ENCODE measurements around the gene ARFGEF2. TPM values are rescaled to one million over a fixed set of nuclear protein-coding genes. Genes with fewer than 3 reads are reported as not detected.

The ARFGEF2 gene
- total and polyA plus RNA-seq, 7 donors = 7.8 to 36.1 (median 22.8) TPM

DNA sequence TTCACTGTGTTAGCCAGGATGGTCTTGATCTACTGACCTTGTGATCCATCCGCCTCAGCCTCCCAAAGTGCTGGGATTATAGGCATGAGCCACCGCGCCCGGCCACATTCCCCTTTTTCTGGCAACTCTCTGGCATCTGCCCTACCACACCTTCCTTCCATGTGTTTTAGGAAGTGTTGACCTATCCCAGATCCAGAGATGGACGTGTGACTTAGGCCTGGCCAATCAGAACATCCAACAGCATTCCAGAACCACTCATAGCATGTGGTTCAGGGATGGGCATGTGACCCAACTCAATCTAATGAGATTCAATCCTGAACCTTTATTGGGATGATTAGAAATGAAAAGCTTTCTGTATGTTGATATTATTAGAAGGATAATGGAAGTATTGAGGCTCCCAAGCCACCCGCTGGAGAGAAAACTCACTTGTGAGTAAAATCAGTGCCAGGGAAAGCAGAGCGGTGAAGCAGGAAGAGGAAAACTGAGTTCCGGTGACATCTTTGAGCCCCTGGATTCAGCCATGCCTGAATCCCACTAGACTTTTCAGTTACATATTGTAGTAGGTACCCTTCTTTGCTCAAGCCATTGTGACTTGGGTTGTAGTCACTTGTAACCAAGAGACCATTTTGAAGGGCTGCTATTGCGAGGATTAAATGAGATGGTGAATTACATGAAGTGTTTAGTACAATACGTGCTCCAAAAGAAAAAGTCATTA is 42.8 kb upstream of the ARFGEF2 start:
- TF ChIP-seq, protein P1, sequence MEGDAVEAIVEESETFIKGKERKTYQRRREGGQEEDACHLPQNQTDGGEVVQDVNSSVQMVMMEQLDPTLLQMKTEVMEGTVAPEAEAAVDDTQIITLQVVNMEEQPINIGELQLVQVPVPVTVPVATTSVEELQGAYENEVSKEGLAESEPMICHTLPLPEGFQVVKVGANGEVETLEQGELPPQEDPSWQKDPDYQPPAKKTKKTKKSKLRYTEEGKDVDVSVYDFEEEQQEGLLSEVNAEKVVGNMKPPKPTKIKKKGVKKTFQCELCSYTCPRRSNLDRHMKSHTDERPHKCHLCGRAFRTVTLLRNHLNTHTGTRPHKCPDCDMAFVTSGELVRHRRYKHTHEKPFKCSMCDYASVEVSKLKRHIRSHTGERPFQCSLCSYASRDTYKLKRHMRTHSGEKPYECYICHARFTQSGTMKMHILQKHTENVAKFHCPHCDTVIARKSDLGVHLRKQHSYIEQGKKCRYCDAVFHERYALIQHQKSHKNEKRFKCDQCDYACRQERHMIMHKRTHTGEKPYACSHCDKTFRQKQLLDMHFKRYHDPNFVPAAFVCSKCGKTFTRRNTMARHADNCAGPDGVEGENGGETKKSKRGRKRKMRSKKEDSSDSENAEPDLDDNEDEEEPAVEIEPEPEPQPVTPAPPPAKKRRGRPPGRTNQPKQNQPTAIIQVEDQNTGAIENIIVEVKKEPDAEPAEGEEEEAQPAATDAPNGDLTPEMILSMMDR (IDR thresholded peaks at IDR 0.05) = no peak
- no peak overlapping the region for H3K4me3 ChIP-seq
- H3K4me1 ChIP-seq = no peaks in the 10 kb centered on the region
- no peaks in the 10 kb centered on the region for H3K36me3 ChIP-seq (ENCODE audit: insufficient read depth in 1 of 2, low read depth in 1 of 2)
- no peak for DNase-seq
- no peak for ATAC-seq
- H3K27ac ChIP-seq = no peak overlapping the region
- H3K27me3 ChIP-seq (ENCODE audit: insufficient read depth in 3 of 3, low read length in 2 of 3) = no peaks in the 10 kb centered on the region
- 90 to 95% (median 95%) methylated on average over 10 of the region's 10 CpGs for WGBS, 3 donors
- no peaks in the 10 kb centered on the region for H3K9me3 ChIP-seq
- intact Hi-C loops (cut with DNase I) = no loop called here

DNA sequence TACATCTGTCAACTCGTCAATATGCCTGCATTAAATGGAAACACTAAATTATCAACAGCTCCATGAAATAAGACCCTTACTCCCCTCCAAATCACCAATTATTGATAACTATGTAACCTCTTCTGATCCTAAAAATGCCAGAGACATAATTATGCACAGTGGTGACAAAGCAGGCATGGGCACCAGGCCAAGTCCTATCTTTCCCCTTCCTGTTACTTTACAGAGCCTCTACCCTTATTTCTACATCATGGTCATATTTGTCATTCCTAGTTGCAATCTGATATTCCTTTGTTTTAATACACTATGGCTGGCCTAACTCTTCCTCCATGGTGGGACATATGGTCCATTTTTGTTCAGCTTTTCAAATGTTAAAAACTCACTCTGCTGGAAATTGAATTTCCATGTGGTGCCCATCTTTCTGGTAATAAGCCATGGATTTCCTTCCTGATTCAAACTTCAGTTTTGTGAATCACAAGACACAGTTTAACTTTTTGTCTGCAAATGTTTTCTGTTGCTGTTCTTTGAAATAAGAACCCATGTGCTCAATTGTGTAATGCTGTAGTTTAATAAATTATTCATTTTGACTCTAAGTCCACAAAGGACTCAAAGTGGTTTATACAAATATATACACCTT is 41.8 kb upstream of the ARFGEF2 start:
- Histone ChIP-seq H3K9me3 (no peaks in the 10 kb centered on the region), H3K4me3 (no peak overlapping the region), H3K4me1 (no peaks in the 10 kb centered on the region), H3K27me3 (ENCODE audit: insufficient read depth in 3 of 3, low read length in 2 of 3) (no peaks in the 10 kb centered on the region), H3K27ac (no peak overlapping the region), H3K36me3 (ENCODE audit: insufficient read depth in 1 of 2, low read depth in 1 of 2) (no peaks in the 10 kb centered on the region)
- DNase-seq = no peak
- intact Hi-C loops (cut with DNase I) = no loop called here
- WGBS, 3 donors = 79 to 94% (median 88%) methylated on average over 1 of the region's 1 CpG
- TF ChIP-seq, protein P1 (IDR thresholded peaks at IDR 0.05) = no peak
- no peak for ATAC-seq

DNA sequence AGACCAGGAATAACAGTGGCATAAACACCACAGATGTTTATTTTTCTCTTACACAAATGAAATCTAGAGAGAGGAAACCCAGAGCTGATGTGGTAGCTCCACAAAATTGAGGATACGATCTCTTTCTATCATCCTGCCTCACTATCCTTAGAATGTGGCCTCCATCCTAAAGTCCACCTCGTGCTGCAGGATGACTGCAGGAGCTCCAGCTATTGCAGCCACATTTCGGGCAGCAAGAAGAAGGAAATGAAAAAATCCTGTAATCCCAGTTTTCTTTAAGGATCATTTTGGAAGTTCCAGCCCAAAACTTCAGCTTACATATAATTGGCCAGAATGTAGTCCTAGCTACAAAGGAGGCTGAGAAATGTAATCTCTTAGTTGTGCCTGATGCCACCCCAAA is 41.2 kb upstream of the ARFGEF2 start:
- intact Hi-C loops (cut with DNase I) = no loop called here
- H3K27me3 ChIP-seq (ENCODE audit: insufficient read depth in 3 of 3, low read length in 2 of 3) = no peaks in the 10 kb centered on the region
- DNase-seq (no peak), ATAC-seq (no peak)
- no peaks in the 10 kb centered on the region for H3K36me3 ChIP-seq (ENCODE audit: insufficient read depth in 1 of 2, low read depth in 1 of 2)
- no peak overlapping the region for H3K4me3 ChIP-seq
- H3K4me1 ChIP-seq = no peaks in the 10 kb centered on the region
- WGBS, 3 donors = 94 to 98% (median 96%) methylated on average over 3 of the region's 3 CpGs
- TF ChIP-seq, protein P1 (IDR thresholded peaks at IDR 0.05) = no peak
- H3K27ac ChIP-seq = no peak overlapping the region
- no peaks in the 10 kb centered on the region for H3K9me3 ChIP-seq

GRCh38 chr20:48880981-48881657 is 40.4 kb upstream of the ARFGEF2 start:
- Histone ChIP-seq H3K9me3 (no peaks in the 10 kb centered on the region), H3K27ac (no peak overlapping the region), H3K4me3 (no peak overlapping the region), H3K36me3 (ENCODE audit: insufficient read depth in 1 of 2, low read depth in 1 of 2) (no peaks in the 10 kb centered on the region), H3K27me3 (ENCODE audit: insufficient read depth in 3 of 3, low read length in 2 of 3) (no peaks in the 10 kb centered on the region), H3K4me1 (no peaks in the 10 kb centered on the region)
- 89 to 93% (median 92%) methylated on average over 7 of the region's 7 CpGs for WGBS, 3 donors
- DNase-seq (no peak), ATAC-seq (no peak)
- intact Hi-C loops (cut with DNase I) = no loop called here
- TF ChIP-seq, protein P1 (IDR thresholded peaks at IDR 0.05) = no peak
